Mesenteric fat pad (tissue), 1 donor: ENCODE data around the gene SNX5. TPM values are rescaled to one million over a fixed set of nuclear protein-coding genes. Genes with fewer than 3 reads are reported as not detected.
"Not testable (repeated sequence)": the region's sequence is repeated elsewhere in the genome, so short reads cannot be mapped to it uniquely, and the experiment has no call there.

Experiments used
- DNase-seq: peaks from one replicate; pipeline ENCODE4 v3.0.0-alpha.2; 2020; ENCODE audit warnings: low spot score
- total RNA-seq: library from RNA; stranded (reverse); fragmentation: NEBNext Ultra II Directional; extraction: Animal tissue kit (Norgen Biotek cat#: 25700); gene quantifications from one replicate; pipeline ENCODE4 v1.2.1, GENCODE V29; 2021
- donor health status: DM: yes; HTN: yes; CAD: no.

SNX5 gene
- total RNA-seq, 1 donor from 2014 or later = 97.6 TPM

GRCh38 chr20:17960927-17961586, 7.5 kb downstream of the SNX5 start:
- no peak for DNase-seq

GRCh38 chr20:17960400-17960885, 8.2 kb downstream of the SNX5 start:
- not testable (repeated sequence) for DNase-seq

- no peak for DNase-seq
These were observed 9.4 kb downstream of the SNX5 start for GRCh38 chr20:17959257-17959627.

GRCh38 chr20:17958373-17959256, 10.0 kb downstream of the SNX5 start:
- no peak for DNase-seq

GRCh38 chr20:17957505-17958363, 10.9 kb downstream of the SNX5 start:
- DNase-seq = no peak

GRCh38 chr20:17956099-17956685, 12.4 kb downstream of the SNX5 start:
- no peak for DNase-seq

GRCh38 chr20:17955302-17955701, 13.3 kb downstream of the SNX5 start:
- DNase-seq = no peak

- DNase-seq = no peak
These were observed 14.7 kb downstream of the SNX5 start for GRCh38 chr20:17953935-17954334.

- no peak for DNase-seq
These were observed 15.6 kb downstream of the SNX5 start for GRCh38 chr20:17952692-17953684.

GRCh38 chr20:17951323-17951722, 17.3 kb downstream of the SNX5 start:
- no peak for DNase-seq

- no peak for DNase-seq
These were observed 17.9 kb downstream of the SNX5 start for GRCh38 chr20:17950670-17951069.

GRCh38 chr20:17949899-17950298, 18.7 kb downstream of the SNX5 start:
- no peak for DNase-seq

GRCh38 chr20:17948442-17948841, 20.2 kb downstream of the SNX5 start:
- no peak for DNase-seq

- no peak for DNase-seq
These were observed 21.1 kb downstream of the SNX5 start for GRCh38 chr20:17947474-17947815.

GRCh38 chr20:17946572-17947473, 21.8 kb downstream of the SNX5 start:
- no peak for DNase-seq

GRCh38 chr20:17946040-17946439, 22.6 kb downstream of the SNX5 start:
- no peak for DNase-seq

GRCh38 chr20:17944854-17945474, 23.6 kb downstream of the SNX5 start:
- no peak for DNase-seq

GRCh38 chr20:17943343-17943742, 25.3 kb downstream of the SNX5 start:
- no peak for DNase-seq

GRCh38 chr20:17941826-17942196, 26.8 kb downstream of the SNX5 start:
- no peak for DNase-seq
